SK-MEL-5 (cell line): ENCODE results near the gene TMEM182. TPM values are rescaled to one million over a fixed set of nuclear protein-coding genes. Genes with fewer than 3 reads are reported as not detected.

ENCODE experiments used
- DNase-seq: peaks from one replicate; pipeline ENCODE4 v3.0.0-alpha.2; 2016; ENCODE audit warnings: low read depth, low spot score
- in situ Hi-C: cut with HindIII; loops from 2 replicates; pipeline ENCODE4 v1.10.0; 2016; ENCODE audit warnings: low sequenced_read_pairs, high pct_unique_total_duplicates, low pct_unique_long_range_greater_than_20kb
- total RNA-seq: library from RNA; depleted of rRNA; stranded (reverse); fragments of >200 nt; shearing (Covaris generic); gene quantifications from 2 replicates; pipeline ENCODE4 v1.2.3, GENCODE V29; 2014

Gene TMEM182
- total RNA-seq, 1 experiment from 2014 or later, result 3.3 TPM

GRCh38 chr2:102755284-102755683 lies 6.5 kb upstream of the TMEM182 start:
- DNase-seq, result no peak
- in situ Hi-C loops, result no loop called here

- no peak for DNase-seq
Observed at GRCh38 chr2:102758439-102758838, 3.4 kb upstream of the TMEM182 start.

GRCh38 chr2:102764083-102764482 lies 2.3 kb downstream of the TMEM182 start:
- DNase-seq, result no peak
- in situ Hi-C loops, result no loop called here

More at GRCh38 chr2:102758439-102758838, 3.4 kb upstream of the TMEM182 start:
- in situ Hi-C loops, result no loop called here

- in situ Hi-C loops, result no loop called here
- DNase-seq, result no peak
Observed at GRCh38 chr2:102765061-102765460, 3.2 kb downstream of the TMEM182 start.

- in situ Hi-C loops, result no loop called here
- no peak for DNase-seq
Observed at GRCh38 chr2:102768253-102768652, 6.4 kb downstream of the TMEM182 start.

GRCh38 chr2:102768892-102769291 lies 7.1 kb downstream of the TMEM182 start:
- in situ Hi-C loops, result no loop called here
- no peak for DNase-seq

- DNase-seq, result no peak
- in situ Hi-C loops, result no loop called here
Observed at GRCh38 chr2:102770506-102770905, 8.7 kb downstream of the TMEM182 start.

GRCh38 chr2:102771114-102771513 lies 9.3 kb downstream of the TMEM182 start:
- DNase-seq, result no peak

GRCh38 chr2:102772659-102773058 lies 10.8 kb downstream of the TMEM182 start:
- DNase-seq, result no peak
- in situ Hi-C loops, result no loop called here

More at GRCh38 chr2:102771114-102771513, 9.3 kb downstream of the TMEM182 start:
- in situ Hi-C loops, result no loop called here

GRCh38 chr2:102773149-102773705 lies 11.4 kb downstream of the TMEM182 start:
- in situ Hi-C loops, result no loop called here
- no peak for DNase-seq

GRCh38 chr2:102778260-102778659 lies 16.4 kb downstream of the TMEM182 start:
- in situ Hi-C loops, result no loop called here
- DNase-seq, result no peak

GRCh38 chr2:102780467-102780866 lies 18.6 kb downstream of the TMEM182 start:
- in situ Hi-C loops, result no loop called here
- DNase-seq, result no peak

- in situ Hi-C loops, result no loop called here
Observed at GRCh38 chr2:102782187-102782586, 20.4 kb downstream of the TMEM182 start.

GRCh38 chr2:102782933-102783332 lies 21.1 kb downstream of the TMEM182 start:
- in situ Hi-C loops, result no loop called here
- no peak for DNase-seq

More at GRCh38 chr2:102782187-102782586, 20.4 kb downstream of the TMEM182 start:
- no peak for DNase-seq

GRCh38 chr2:102783506-102784183 lies 21.8 kb downstream of the TMEM182 start:
- DNase-seq, result no peak
- in situ Hi-C loops, result no loop called here

- no peak for DNase-seq
- in situ Hi-C loops, result no loop called here
Observed at GRCh38 chr2:102784940-102785339, 23.1 kb downstream of the TMEM182 start.

- no peak for DNase-seq
- in situ Hi-C loops, result no loop called here
Observed at GRCh38 chr2:102788216-102788884, 26.5 kb downstream of the TMEM182 start.

GRCh38 chr2:102788885-102789260 lies 27.0 kb downstream of the TMEM182 start:
- DNase-seq, result no peak

More at GRCh38 chr2:102788885-102789260, 27.0 kb downstream of the TMEM182 start:
- in situ Hi-C loops, result no loop called here
